Ishikawa (cell line): ENCODE data around the gene EEPD1.

Experiments
- CEBPB ChIP-seq: IDR thresholded peaks from 2 replicates; pipeline ENCODE4 v1.6.1; 2012
- EP300 ChIP-seq: IDR thresholded peaks from 2 replicates; pipeline ENCODE4 v1.6.1; 2012; ENCODE audit warnings: borderline replicate concordance
- TAF1 ChIP-seq: IDR thresholded peaks from 2 replicates; pipeline ENCODE4 v1.6.1; 2012; ENCODE audit warnings: low read depth, mild to moderate bottlenecking
- TF ChIP-seq, protein P1 (sequence below): IDR thresholded peaks from 2 replicates; pipeline ENCODE4 v1.6.1; 2012

DNA sequence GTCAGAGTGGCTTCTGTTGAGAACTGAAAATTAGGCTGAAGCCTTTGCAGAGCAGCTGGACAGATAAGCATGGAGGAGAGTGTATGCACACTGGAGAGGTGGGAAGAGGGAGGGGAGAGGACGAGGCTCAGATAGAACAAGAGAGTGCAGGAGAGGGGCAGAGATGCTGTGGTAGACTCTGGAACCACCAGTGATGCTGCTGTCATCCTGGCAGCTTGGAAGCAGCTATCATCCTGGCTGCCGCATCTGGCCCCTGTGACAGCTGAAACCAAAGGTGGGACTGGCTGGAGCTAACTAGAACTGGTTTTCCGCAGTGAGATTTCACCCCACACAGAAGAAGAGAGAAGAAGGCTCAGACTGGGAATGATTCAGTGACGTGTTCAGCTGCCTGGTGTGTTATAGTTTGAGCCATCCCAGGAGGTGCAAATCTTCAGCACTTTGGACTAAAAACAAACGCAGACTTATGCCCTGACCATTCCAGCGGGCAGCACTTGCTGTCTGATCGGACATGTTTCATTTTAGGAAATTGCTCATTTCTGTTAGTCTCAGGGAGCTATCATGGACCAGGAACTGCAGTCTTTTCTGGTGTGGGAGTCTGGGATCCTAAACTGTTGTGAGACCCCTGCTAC is 38.4 kb downstream of the EEPD1 start:
- TF ChIP-seq EP300 (no peak), CEBPB (no peak), TAF1 (no peak)
- TF ChIP-seq, protein P1, sequence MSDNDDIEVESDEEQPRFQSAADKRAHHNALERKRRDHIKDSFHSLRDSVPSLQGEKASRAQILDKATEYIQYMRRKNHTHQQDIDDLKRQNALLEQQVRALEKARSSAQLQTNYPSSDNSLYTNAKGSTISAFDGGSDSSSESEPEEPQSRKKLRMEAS: no peak
